CD4-positive, alpha-beta T cell treated with Interleukin-17A for 4 hours (primary cell): ENCODE measurements around the gene NDUFB6.

Source experiments
- DNase-seq: peaks from one replicate; pipeline ENCODE4 v3.0.0-alpha.2; 2020; ENCODE audit warnings: mixed read lengths

NDUFB6 gene

GRCh38 chr9:32516241-32516640, 56.7 kb downstream of the NDUFB6 start:
- DNase-seq: no peak

GRCh38 chr9:32508728-32509127, 64.2 kb downstream of the NDUFB6 start:
- DNase-seq: no peak

- DNase-seq: no peak
Measured at GRCh38 chr9:32503008-32503407, 70.0 kb downstream of the NDUFB6 start.
